GM21717 (cell line): ENCODE results near the gene P2RX5.

ENCODE experiments used
- ATAC-seq: cut with Tn5 transposase; IDR thresholded peaks from one replicate; pipeline ENCODE4 v1.9.1; 2021; ENCODE audit warnings: mild to moderate bottlenecking, moderate library complexity; ENCODE audit not compliant: unreplicated experiment

Gene P2RX5

GRCh38 chr17:3627769-3628167, 68.2 kb downstream of the P2RX5 start:
- ATAC-seq = no peak

DNA sequence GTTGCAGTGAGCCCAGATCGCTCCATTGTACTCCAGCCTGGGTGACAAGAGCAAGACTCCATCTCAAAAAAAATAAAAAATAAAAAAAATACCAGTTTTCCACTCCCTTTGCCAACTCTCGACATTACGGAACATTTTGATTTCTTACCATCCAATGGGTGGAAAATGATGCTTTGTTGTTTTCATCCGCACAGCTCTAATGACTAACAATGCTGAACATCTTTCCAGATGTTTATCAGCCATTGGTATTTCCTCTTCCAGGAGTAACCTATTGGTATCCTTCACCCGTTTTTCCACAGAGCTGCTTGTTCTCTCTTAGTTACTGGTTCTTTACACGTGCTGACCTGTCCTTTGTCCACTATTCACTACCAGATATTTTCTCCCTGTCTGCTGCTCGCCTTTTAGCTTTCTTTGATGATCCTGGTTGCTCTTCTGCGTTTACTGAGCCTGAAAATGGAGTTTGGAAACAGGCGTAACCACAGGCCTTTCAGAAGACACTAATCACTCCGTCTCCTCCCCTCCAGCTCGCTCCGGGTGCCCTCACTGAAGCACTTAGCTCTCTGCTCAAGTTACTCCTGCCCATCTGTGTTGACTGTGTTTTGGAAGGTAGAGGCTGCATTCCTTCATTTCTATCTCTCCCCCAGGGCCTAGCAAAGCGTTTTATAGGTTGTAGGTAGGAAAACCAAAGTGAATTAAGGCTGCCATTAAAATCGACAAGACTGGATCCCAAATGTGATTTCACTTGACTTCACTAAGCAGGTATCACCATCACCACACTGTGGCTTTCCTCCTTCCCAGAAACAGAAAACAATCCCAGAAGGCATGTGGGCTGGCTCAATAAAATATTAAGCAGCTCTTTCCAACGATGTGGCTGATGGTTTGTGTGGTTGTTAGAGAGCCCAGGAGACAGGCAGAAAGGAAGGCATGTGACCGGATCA, 68.9 kb downstream of the P2RX5 start:
- ATAC-seq = no peak
